ENCODE results near the gene ATP4A.

GRCh38 chr19:35595928-35596327 lies 32.5 kb upstream of the ATP4A start:
- TF ChIP-seq CTCF (IDR thresholded peaks at IDR 0.05; ENCODE audit: borderline replicate concordance, extremely low read depth, low read length, poor library complexity, severe bottlenecking) (no peak), EZH2 (IDR thresholded peaks at IDR 0.05; ENCODE audit: borderline replicate concordance, low read depth, low read length, severe bottlenecking) (no peak)
